Smooth muscle cell (in vitro differentiated cells): ENCODE results near the gene MZT2A. TPM values are rescaled to one million over a fixed set of nuclear protein-coding genes. Genes with fewer than 3 reads are reported as not detected.
"Not testable (repeated sequence)": the region's sequence is repeated elsewhere in the genome, so short reads cannot be mapped to it uniquely, and the experiment has no call there.

Source experiments
- DNase-seq: peaks from one replicate; lab custom pipeline; 2025; ENCODE audit not compliant: unreplicated experiment; lab: John Stamatoyannopoulos, UW
- H2AFZ ChIP-seq: fragments of 200-600 bp; sonication (generic); 2 replicates; pipeline ENCODE4 v1.6.0; 2016; ENCODE audit warnings: antibody characterized with exemption, low read depth, mild to moderate bottlenecking
- H3F3A ChIP-seq: fragments of 200-600 bp; sonication (generic); 2 replicates; pipeline ENCODE4 v1.6.0; 2017; ENCODE audit warnings: antibody characterized with exemption, low read depth
- H3K27ac ChIP-seq: fragments of 200-600 bp; sonication (generic); 2 replicates; pipeline ENCODE4 v1.5.1; 2016; ENCODE audit warnings: low read depth, mild to moderate bottlenecking
- H3K27me3 ChIP-seq: fragments of 200-600 bp; sonication (generic); 2 replicates; pipeline ENCODE4 v1.6.1; 2016; ENCODE audit warnings: low read depth, mild to moderate bottlenecking
- H3K36me3 ChIP-seq: fragments of 200-600 bp; sonication (generic); 2 replicates; pipeline ENCODE4 v1.5.1; 2016; ENCODE audit warnings: low read depth
- H3K4me1 ChIP-seq: fragments of 200-600 bp; sonication (generic); 2 replicates; pipeline ENCODE4 v1.5.1; 2016; ENCODE audit warnings: low read depth
- H3K4me2 ChIP-seq: fragments of 200-600 bp; sonication (generic); 2 replicates; pipeline ENCODE4 v1.6.0; 2016; ENCODE audit warnings: mild to moderate bottlenecking
- H3K4me3 ChIP-seq: fragments of 200-600 bp; sonication (generic); 2 replicates; pipeline ENCODE4 v1.5.1; 2016; ENCODE audit warnings: mild to moderate bottlenecking
- H3K79me2 ChIP-seq: fragments of 200-600 bp; sonication (generic); 2 replicates; pipeline ENCODE4 v1.6.0; 2016; ENCODE audit warnings: low read depth, mild to moderate bottlenecking
- H3K9ac ChIP-seq: fragments of 200-600 bp; sonication (generic); 2 replicates; pipeline ENCODE4 v1.6.0; 2016; ENCODE audit warnings: low read depth
- H3K9me3 ChIP-seq: fragments of 200-600 bp; sonication (generic); replicated peaks from 2 replicates; pipeline ENCODE4 v1.5.1; 2016; ENCODE audit warnings: low read depth
- H4K20me1 ChIP-seq: fragments of 200-600 bp; sonication (generic); 2 replicates; pipeline ENCODE4 v1.6.0; 2016; ENCODE audit warnings: low read depth
- WGBS: methylation state at CpG from one replicate; pipeline ENCODE4 v1.1.7; 2016; ENCODE audit warnings: low lambda C conversion rate; 5-methylcytosine and 5-hydroxymethylcytosine counted together
- microRNA-seq: library from miRNA; unstranded; fragments of <30 nt; microRNA quantifications from one replicate; pipeline ENCODE4, GENCODE V29; 2016; ENCODE audit warnings: borderline number of aligned reads
- polyA plus RNA-seq: library from polyadenylated mRNA; unstranded; fragments of >200 nt; fragmentation: Nextera tagmentation; extraction: Ambion mirVana; gene quantifications from 2 replicates; pipeline ENCODE4 v1.2.1, GENCODE V29; 2016
- total RNA-seq: library from RNA; depleted of rRNA; stranded (reverse); fragments of >200 nt; gene quantifications from 2 replicates; pipeline ENCODE4 v1.2.3, GENCODE V29; 2014

The MZT2A gene
- total and polyA plus RNA-seq, 2 experiments from 2014 or later, result 85.1 to 137 TPM

GRCh38 chr2:131440742-131441468 lies 51.3 kb downstream of the MZT2A start:
- H3K4me3 ChIP-seq, DNase-seq, H3K9ac ChIP-seq, H3K4me1 ChIP-seq, H3F3A ChIP-seq, H3K4me2 ChIP-seq, H3K27ac ChIP-seq, H3K79me2 ChIP-seq, H3K36me3 ChIP-seq, H4K20me1 ChIP-seq, H3K27me3 ChIP-seq, H3K9me3 ChIP-seq, H2AFZ ChIP-seq: not testable (repeated sequence)
- 77% methylated on average over 7 of the region's 7 CpGs for WGBS

Small RNA genes within 50 kb of the gene (microRNA-seq; reads per million reads assigned to microRNA genes)
- gene MIR4784, result not detected

Other genes with a start within 250 kb of the MZT2A start
- gene RAB6D, start 128.2 kb downstream of the MZT2A start, total RNA-seq, result not detected in 2 replicates
- gene RAB6D, start 128.2 kb downstream of the MZT2A start, polyA plus RNA-seq, result 0.18 and 0.39 TPM in 2 replicates
- not detected in 2 replicates for gene TUBA3D, start 16.3 kb downstream of the MZT2A start, total RNA-seq
- gene TUBA3D, start 16.3 kb downstream of the MZT2A start, polyA plus RNA-seq, result 0.14 TPM in 1 of 2 replicates, not detected in the other
- 15.6 and 37.2 TPM in 2 replicates for gene CCDC74A, start 35.5 kb upstream of the MZT2A start, total RNA-seq
- 18.1 and 22.3 TPM in 2 replicates for gene CCDC74A, start 35.5 kb upstream of the MZT2A start, polyA plus RNA-seq